IMR-90 (cell line): ENCODE results near the gene SLC10A3. TPM values are rescaled to one million over a fixed set of nuclear protein-coding genes. Genes with fewer than 3 reads are reported as not detected.

Experiments
- ATAC-seq: fragments of 200-7000 bp; cut with Tn5 transposase; 2 replicates; pipeline ENCODE4 v1.9.1; 2020; ENCODE audit warnings: low read depth, mild to moderate bottlenecking, moderate library complexity
- BruUV-seq: library from RNA; stranded (reverse); fragments of 400-500 nt; replicated peaks from 2 replicates; lab custom pipeline; 2021; lab: Mats Ljungman, UMichigan
- CTCF ChIA-PET: fragments of 300-600 bp; formaldehyde crosslinking; extraction: SDS; loops from one replicate; lab custom pipeline; 2021; ENCODE audit warnings: antibody characterized with exemption; lab: Yijun Ruan, JAX
- POLR2A ChIA-PET: fragments of 300-600 bp; sonication (Branson Sonifier 250); formaldehyde crosslinking; loops from one replicate; lab custom pipeline; 2022; ENCODE audit warnings: antibody characterized with exemption; ENCODE audit not compliant: unreplicated experiment; lab: Charles Lee
- DNase-seq: peaks from one replicate; pipeline ENCODE4 v3.0.0; 2013
- H2AFZ ChIP-seq: replicated peaks from 2 replicates; pipeline ENCODE3; 2013; ENCODE audit warnings: low read length, mild to moderate bottlenecking; ENCODE audit not compliant: poor library complexity
- H2AK5ac ChIP-seq: 2 replicates; pipeline ENCODE4 v1.6.1; 2013; ENCODE audit warnings: low read depth, low read length, inconsistent platforms
- H2AK9ac ChIP-seq: replicated peaks from 2 replicates; pipeline ENCODE3; 2013; ENCODE audit warnings: mild to moderate bottlenecking, low read depth, low read length, moderate library complexity; ENCODE audit not compliant: poor library complexity
- H2BK120ac ChIP-seq: 2 replicates; pipeline ENCODE4 v1.6.1; 2013; ENCODE audit warnings: low read depth, low read length, inconsistent platforms
- H2BK15ac ChIP-seq: 3 replicates; pipeline ENCODE4 v1.6.1; 2013; ENCODE audit warnings: low read depth, low read length, inconsistent platforms
- H2BK20ac ChIP-seq: 2 replicates; pipeline ENCODE4 v1.6.1; 2013; ENCODE audit warnings: low read depth, mild to moderate bottlenecking, inconsistent platforms, low read length, moderate library complexity
- H2BK5ac ChIP-seq: 2 replicates; pipeline ENCODE4 v1.6.1; 2013; ENCODE audit warnings: mild to moderate bottlenecking, low read depth, low read length, inconsistent platforms; ENCODE audit not compliant: poor library complexity, severe bottlenecking
- H3K14ac ChIP-seq: replicated peaks from 2 replicates; pipeline ENCODE4 v1.6.1; 2013; ENCODE audit warnings: low read depth, low read length, inconsistent platforms
- H3K18ac ChIP-seq: 2 replicates; pipeline ENCODE4 v1.6.1; 2013; ENCODE audit warnings: low read depth, low read length, control low read depth
- H3K23ac ChIP-seq: 2 replicates; pipeline ENCODE4 v1.6.1; 2013; ENCODE audit warnings: low read depth, low read length, inconsistent platforms
- H3K27ac ChIP-seq: 2 replicates; pipeline ENCODE4 v1.5.1; 2013; ENCODE audit warnings: mild to moderate bottlenecking, control low read depth, low read length; ENCODE audit not compliant: insufficient read depth
- H3K27me3 ChIP-seq: 2 replicates; pipeline ENCODE4 v1.6.1; 2013; ENCODE audit warnings: low read length; ENCODE audit not compliant: control insufficient read depth, insufficient read depth
- H3K36me3 ChIP-seq: 2 replicates; pipeline ENCODE4 v1.6.1; 2013; ENCODE audit warnings: low read length, mixed read lengths; ENCODE audit not compliant: control insufficient read depth, insufficient read depth
- H3K4ac ChIP-seq: 2 replicates; pipeline ENCODE4 v1.6.1; 2013; ENCODE audit warnings: low read depth, low read length, inconsistent platforms
- H3K4me1 ChIP-seq: 2 replicates; pipeline ENCODE4 v1.6.1; 2013; ENCODE audit warnings: low read length, mixed read lengths; ENCODE audit not compliant: control insufficient read depth, insufficient read depth
- H3K4me2 ChIP-seq: 2 replicates; pipeline ENCODE4 v1.6.1; 2013; ENCODE audit warnings: low read depth, mild to moderate bottlenecking, control low read depth, low read length, moderate library complexity
- H3K4me3 ChIP-seq: 2 replicates; pipeline ENCODE4 v1.5.1; 2013; ENCODE audit warnings: low read depth, mild to moderate bottlenecking, control low read depth, low read length, moderate library complexity; ENCODE audit not compliant: insufficient read depth
- H3K56ac ChIP-seq: 2 replicates; pipeline ENCODE4 v1.6.1; 2013; ENCODE audit warnings: low read length, inconsistent platforms; ENCODE audit not compliant: insufficient read depth; ENCODE audit errors: extremely low read depth
- H3K79me1 ChIP-seq, 2 experiments: 2 replicates each; pipeline ENCODE4 v1.6.1; 2013; ENCODE audit warnings: low read length in 2 of 2, inconsistent platforms in 1 of 2, low read depth in 1 of 2
- H3K9ac ChIP-seq: 2 replicates; pipeline ENCODE4 v1.6.1; 2013; ENCODE audit warnings: low read depth, low read length, control low read depth
- H3K9me1 ChIP-seq: 2 replicates; pipeline ENCODE4 v1.6.1; 2013; ENCODE audit warnings: low read length, inconsistent platforms; ENCODE audit not compliant: insufficient read depth
- H3K9me3 ChIP-seq: 2 replicates; pipeline ENCODE4 v1.6.1; 2013; ENCODE audit warnings: low read length; ENCODE audit not compliant: control insufficient read depth, insufficient read depth
- H4K20me1 ChIP-seq: 2 replicates; pipeline ENCODE4 v1.6.1; 2013; ENCODE audit warnings: low read length, inconsistent platforms; ENCODE audit not compliant: insufficient read depth
- H4K5ac ChIP-seq: 2 replicates; pipeline ENCODE4 v1.6.1; 2013; ENCODE audit warnings: mild to moderate bottlenecking, low read depth, low read length, control low read depth
- H4K8ac ChIP-seq, 2 experiments: 2 replicates each; pipeline ENCODE4 v1.6.1; 2013; ENCODE audit warnings: low read depth in 2 of 2, low read length in 2 of 2, control low read depth in 1 of 2, inconsistent platforms in 1 of 2
- H4K91ac ChIP-seq: 2 replicates; pipeline ENCODE4 v1.6.1; 2013; ENCODE audit warnings: low read depth, low read length, inconsistent platforms; ENCODE audit not compliant: insufficient read depth
- BHLHE40 ChIP-seq: fragments of 150-350 bp; IDR thresholded peaks from 2 replicates; pipeline ENCODE4 v1.6.1; 2016; ENCODE audit warnings: mild to moderate bottlenecking, low read depth, low read length
- CEBPB ChIP-seq: IDR thresholded peaks from 2 replicates; pipeline ENCODE4 v1.6.1; 2012; ENCODE audit warnings: low read depth, low read length, improper control_type of control experiment
- CHD1 ChIP-seq: IDR thresholded peaks from 2 replicates; pipeline ENCODE4 v1.6.1; 2012; ENCODE audit warnings: low read depth, low read length, improper control_type of control experiment
- CTCF ChIP-seq: conservative IDR thresholded peaks from 2 replicates; pipeline ENCODE4 v1.5.1; 2012; ENCODE audit warnings: mild to moderate bottlenecking, low read depth, low read length, improper control_type of control experiment
- ELK1 ChIP-seq: fragments of 150-350 bp; IDR thresholded peaks from 2 replicates; pipeline ENCODE4 v1.6.1; 2016; ENCODE audit warnings: low read depth, mild to moderate bottlenecking, low read length, moderate library complexity, borderline replicate concordance
- FOS ChIP-seq: fragments of 150-350 bp; IDR thresholded peaks from 2 replicates; pipeline ENCODE4 v1.6.1; 2016; ENCODE audit warnings: low read depth, low read length
- MAFK ChIP-seq: IDR thresholded peaks from 2 replicates; pipeline ENCODE4 v1.6.1; 2012; ENCODE audit warnings: low read depth, low read length, improper control_type of control experiment
- MAZ ChIP-seq: IDR thresholded peaks from 2 replicates; pipeline ENCODE4 v1.6.1; 2012; ENCODE audit warnings: low read depth, mild to moderate bottlenecking, low read length, improper control_type of control experiment, moderate library complexity, borderline replicate concordance
- MXI1 ChIP-seq: IDR thresholded peaks from 2 replicates; pipeline ENCODE4 v1.6.1; 2012; ENCODE audit warnings: low read depth, mild to moderate bottlenecking, low read length, moderate library complexity, borderline replicate concordance
- NFE2L2 ChIP-seq: fragments of 150-350 bp; IDR thresholded peaks from 2 replicates; pipeline ENCODE4 v1.6.1; 2016; ENCODE audit warnings: low read depth, mild to moderate bottlenecking, low read length
- POLR2A ChIP-seq: IDR thresholded peaks from 2 replicates; pipeline ENCODE4 v1.6.1; 2012; ENCODE audit warnings: mild to moderate bottlenecking, low read depth, low read length
- RAD21 ChIP-seq: IDR thresholded peaks from 2 replicates; pipeline ENCODE4 v1.6.1; 2012; ENCODE audit warnings: low read length, improper control_type of control experiment
- RCOR1 ChIP-seq: IDR thresholded peaks from 2 replicates; pipeline ENCODE4 v1.6.1; 2012; ENCODE audit warnings: mild to moderate bottlenecking, low read length, improper control_type of control experiment; ENCODE audit not compliant: insufficient replicate concordance
- RFX5 ChIP-seq: IDR thresholded peaks from 2 replicates; pipeline ENCODE4 v1.8.0; 2012; ENCODE audit warnings: low read depth, mild to moderate bottlenecking, low read length, moderate library complexity
- SMC3 ChIP-seq: fragments of 150-350 bp; IDR thresholded peaks from 2 replicates; pipeline ENCODE4 v1.6.1; 2016; ENCODE audit warnings: low read depth, mild to moderate bottlenecking, antibody characterized with exemption, low read length, moderate library complexity
- USF2 ChIP-seq: fragments of 150-350 bp; IDR thresholded peaks from 2 replicates; pipeline ENCODE4 v1.6.1; 2017; ENCODE audit warnings: mild to moderate bottlenecking, antibody characterized with exemption, low read length, low read depth
- WGBS, 2 experiments: methylation state at CpG; one replicate each; pipeline versions ENCODE4 v1.1.5 to v1.1.7; 2013; ENCODE audit warnings: missing lambda C conversion rate in 2 of 2; ENCODE audit not compliant: insufficient read length in 1 of 2; ENCODE audit errors: extremely low coverage in 2 of 2; 5-methylcytosine and 5-hydroxymethylcytosine counted together
- dilution Hi-C: fragments of 300-500 bp; cut with HindIII; formaldehyde crosslinking; loops from one replicate; pipeline ENCODE4 v1.14.3; 2018; ENCODE audit warnings: low sequenced_read_pairs; ENCODE audit not compliant: unreplicated experiment
- in situ Hi-C: fragments of 300-500 bp; cut with MboI; formaldehyde crosslinking; loops from 3 replicates; pipeline ENCODE4 v1.14.3; 2019; ENCODE audit warnings: low sequenced_read_pairs, inconsistent platforms, mixed read lengths
- intact Hi-C: fragments of 100-400 bp; cut with micrococcal nuclease; formaldehyde crosslinking; loops from 2 replicates; pipeline ENCODE4 v1.10.0; 2022
- polyA plus RNA-seq, 3 experiments: library from polyadenylated mRNA; depleted of rRNA; stranded (reverse); fragments of >200 nt; gene quantifications; 2 replicates each; pipeline ENCODE4 v1.2.3, GENCODE V29; 2012; ENCODE audit warnings: low replicate concordance in 1 of 3
- total RNA-seq: library from RNA; depleted of rRNA; stranded (reverse); fragments of >200 nt; gene quantifications from 2 replicates; pipeline ENCODE4 v1.2.3, GENCODE V29; 2012

SLC10A3 gene
- total and polyA plus RNA-seq, 2 of the 4 experiments (the other 2 are of a cell fraction): 15.2 to 24.6 TPM

- no peaks in the 10 kb centered on the region for H3K27me3 ChIP-seq
- peaks cover 13% of the 10 kb centered on the region for H3K36me3 ChIP-seq
- no peaks in the 10 kb centered on the region; the same call in 1 of the 2 replicates for H4K20me1 ChIP-seq
- ChIA-PET CTCF (no interaction called here), POLR2A (interaction anchor here (0.7 to 0.8 kb wide), 2 partner anchors 12 to 146 kb away, joined by 3 to 7 read pairs; no protein-coding TSS in a partner anchor)
- intact Hi-C loops: no loop called here
- no peak overlapping the region for H2AK9ac ChIP-seq
- ATAC-seq (no peak), DNase-seq (no peak)
- no peak overlapping the region for H2AK5ac ChIP-seq
- no peak overlapping the region for H2BK20ac ChIP-seq
- dilution Hi-C loops: no loop called here
- no peak overlapping the region for H3K18ac ChIP-seq
- no peak overlapping the region for H3K4me3 ChIP-seq
- H3K56ac ChIP-seq: no peak overlapping the region
- no peak overlapping the region for H3K27ac ChIP-seq
- H2BK5ac ChIP-seq: no peak overlapping the region
- no peak overlapping the region for H3K23ac ChIP-seq
- H3K4me2 ChIP-seq: no peak overlapping the region
- no TSS peak for BruUV-seq
- in situ Hi-C loops: no loop called here
- TF ChIP-seq CTCF (no peak), POLR2A (no peak), RFX5 (no peak), FOS (no peak), RAD21 (no peak), MAFK (no peak), NFE2L2 (no peak), CEBPB (no peak), MXI1 (no peak), USF2 (no peak), RCOR1 (no peak), BHLHE40 (no peak), SMC3 (no peak), CHD1 (no peak), ELK1 (no peak), MAZ (no peak)
- no peak overlapping the region for H2AFZ ChIP-seq
- H2BK15ac ChIP-seq: no peak overlapping the region
- H2BK120ac ChIP-seq: no peak overlapping the region
- no peak overlapping the region for H3K4ac ChIP-seq
- no peak overlapping the region for H4K8ac ChIP-seq
- 77% methylated on average over 3 of the region's 8 CpGs; no CpG with 5 or more reads in 1 of the 2 experiments for WGBS, 2 experiments
- H3K9me3 ChIP-seq: peaks cover 2% of the 10 kb centered on the region; the same call in 1 of the 2 replicates
- no peak overlapping the region for H3K14ac ChIP-seq
- no peak overlapping the region for H4K91ac ChIP-seq
- no peak overlapping the region for H3K9ac ChIP-seq
- no peaks in the 10 kb centered on the region for H3K9me1 ChIP-seq
- no peaks in the 10 kb centered on the region; a peak in 1 of 4 replicates for H3K79me1 ChIP-seq
- H4K5ac ChIP-seq: no peak overlapping the region
- H3K4me1 ChIP-seq: no peaks in the 10 kb centered on the region
Measured at GRCh38 chrX:154476821-154477220, 13.6 kb downstream of the SLC10A3 start.
